HG03039 (cell line): ENCODE measurements around the gene CACNA2D1.
"Not testable (repeated sequence)": the region's sequence is repeated elsewhere in the genome, so short reads cannot be mapped to it uniquely, and the experiment has no call there.

ENCODE experiments used
- ATAC-seq: cut with Tn5 transposase; IDR thresholded peaks from one replicate; pipeline ENCODE4 v1.9.1; 2021; ENCODE audit warnings: mild to moderate bottlenecking, moderate library complexity; ENCODE audit not compliant: unreplicated experiment

Gene CACNA2D1

DNA sequence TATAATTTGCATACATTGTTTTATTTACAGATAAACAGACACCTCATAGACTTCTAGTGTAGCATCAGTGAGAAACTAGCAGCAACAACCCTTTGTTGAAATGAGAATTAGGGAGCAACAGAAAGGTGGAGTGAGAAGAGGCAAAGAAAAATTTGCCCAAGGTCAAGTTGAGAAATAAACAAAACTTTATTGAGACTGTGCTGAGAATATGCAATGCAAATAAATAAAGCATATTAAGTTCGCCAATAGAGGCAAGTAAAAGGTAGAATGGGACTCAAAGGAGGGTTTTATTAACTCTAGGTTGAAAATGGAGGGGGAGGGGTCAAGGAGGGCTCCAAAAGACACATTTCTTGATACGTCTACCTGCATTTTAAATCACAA is 49.7 kb downstream of the CACNA2D1 start:
- no peak for ATAC-seq

GRCh38 chr7:82393076-82393839 is 50.3 kb downstream of the CACNA2D1 start:
- no peak for ATAC-seq

DNA sequence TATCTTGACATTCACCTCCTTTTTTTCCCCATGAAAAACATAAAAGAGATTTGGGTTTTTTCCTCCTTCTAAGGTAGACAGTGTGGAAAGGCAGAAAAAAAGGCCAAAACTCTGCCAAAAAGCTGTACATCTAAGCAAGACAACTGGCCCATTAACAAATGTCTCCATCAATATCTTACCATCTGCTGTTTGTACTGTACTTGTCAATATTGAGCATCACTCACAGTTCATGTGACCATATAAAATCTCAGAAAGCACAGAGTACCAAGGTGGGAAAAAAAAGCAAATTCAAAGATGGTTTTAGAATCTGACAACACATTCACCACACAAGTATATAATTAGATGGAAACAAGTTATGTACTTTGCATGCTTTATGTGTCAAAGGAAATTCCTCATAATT is 52.6 kb downstream of the CACNA2D1 start:
- no peak for ATAC-seq

- no peak for ATAC-seq
These were observed 53.7 kb downstream of the CACNA2D1 start for GRCh38 chr7:82389876-82390275.

DNA sequence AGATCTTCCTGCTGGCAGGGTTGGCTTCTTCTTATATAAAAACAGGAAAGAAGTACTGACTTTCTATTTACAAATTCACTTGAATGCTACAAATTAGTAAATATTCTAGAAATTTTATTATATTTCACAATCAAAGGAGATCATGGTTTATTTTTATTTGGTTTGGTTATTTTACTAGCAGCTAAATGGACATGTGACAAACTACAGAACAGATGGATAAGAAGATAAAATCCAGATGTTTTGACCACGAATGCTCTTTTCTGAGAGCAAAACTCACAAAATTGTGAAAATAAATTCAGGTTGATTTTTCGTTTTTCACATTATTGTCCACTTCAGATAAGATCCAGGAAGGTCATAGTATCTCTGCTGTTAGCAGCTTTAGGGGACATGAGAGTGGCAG is 55.4 kb downstream of the CACNA2D1 start:
- no peak for ATAC-seq

GRCh38 chr7:82386571-82386970 is 57.0 kb downstream of the CACNA2D1 start:
- ATAC-seq = not testable (repeated sequence)

GRCh38 chr7:82384779-82385178 is 58.8 kb downstream of the CACNA2D1 start:
- ATAC-seq = no peak

DNA sequence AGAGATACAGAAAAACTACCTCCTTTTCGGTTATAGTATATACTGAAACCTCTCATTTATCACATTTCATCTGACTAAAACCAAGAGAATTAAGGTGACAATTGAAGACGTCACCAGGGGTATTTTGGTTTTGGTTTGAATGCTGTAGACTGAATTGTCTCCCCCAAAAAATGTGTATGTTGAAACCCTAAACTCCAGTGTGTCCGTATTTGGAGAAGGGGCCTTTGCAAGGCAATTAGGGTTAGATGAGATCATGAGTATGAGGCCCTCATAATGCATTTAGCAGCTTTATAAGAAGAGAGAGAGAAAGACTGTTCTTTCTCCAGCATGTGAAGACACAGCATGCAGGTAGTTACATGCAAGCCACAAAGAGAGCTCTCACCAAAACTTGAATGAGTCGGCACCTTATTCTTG is 59.5 kb downstream of the CACNA2D1 start:
- no peak for ATAC-seq

- no peak for ATAC-seq
These were observed 61.3 kb downstream of the CACNA2D1 start for GRCh38 chr7:82382276-82382675.

DNA sequence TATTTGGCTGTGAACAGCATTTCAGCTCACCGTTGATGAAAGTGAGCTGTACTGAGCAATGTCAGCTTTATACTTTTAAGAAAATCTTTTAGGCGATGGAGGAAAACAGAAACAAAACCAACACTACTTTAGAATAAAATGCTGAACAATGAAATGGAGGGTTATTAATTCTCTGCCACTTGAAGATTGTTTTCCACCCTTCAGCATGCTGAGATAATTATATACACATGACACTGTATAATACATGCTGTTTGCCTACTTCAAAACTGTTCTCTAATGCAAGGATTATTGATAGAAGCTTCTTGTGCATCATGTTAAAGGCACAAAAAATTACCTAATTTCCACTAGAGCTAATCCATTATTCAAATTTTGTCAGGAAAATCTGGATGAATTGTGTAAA is 66.8 kb downstream of the CACNA2D1 start:
- no peak for ATAC-seq

DNA sequence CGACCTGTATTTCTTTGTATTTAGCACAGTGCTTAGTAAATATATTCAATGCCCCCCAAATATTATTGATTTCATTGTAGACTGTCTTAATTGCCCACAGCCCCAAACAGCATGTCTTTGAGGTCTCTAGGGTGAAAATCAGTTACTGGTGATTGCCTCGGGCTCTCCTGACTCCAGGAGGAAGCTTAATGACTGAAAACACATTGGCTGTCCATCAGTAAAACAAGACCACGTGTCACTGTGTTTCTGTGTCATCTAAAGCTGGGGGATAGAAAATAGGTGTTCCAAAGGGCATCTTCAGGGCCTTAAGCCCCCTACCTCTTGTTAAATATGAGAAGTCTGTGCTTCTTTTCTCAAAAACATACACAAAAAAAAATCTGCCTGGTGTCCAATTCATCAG is 67.9 kb downstream of the CACNA2D1 start:
- no peak for ATAC-seq

DNA sequence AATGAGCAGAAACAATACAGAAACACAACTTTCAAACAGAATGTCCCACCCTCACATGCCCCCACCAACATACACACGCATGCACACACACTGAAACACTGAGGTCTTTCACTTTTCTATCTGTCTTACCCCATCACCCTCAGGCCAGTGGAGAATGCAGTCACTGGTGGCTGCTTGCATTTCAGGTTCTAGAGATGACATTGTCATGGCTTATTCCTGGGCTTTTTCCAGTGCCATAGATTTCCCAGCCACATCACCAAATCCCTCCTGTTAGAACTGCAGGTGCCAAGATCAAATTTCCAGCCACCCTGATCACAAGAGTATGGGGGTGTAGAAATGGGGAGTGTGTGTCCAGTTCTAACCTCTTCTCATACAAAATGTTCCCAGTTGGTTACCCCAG is 68.4 kb downstream of the CACNA2D1 start:
- ATAC-seq = no peak

GRCh38 chr7:82373926-82374635 is 69.5 kb downstream of the CACNA2D1 start:
- no peak for ATAC-seq

GRCh38 chr7:82364671-82365070 is 78.9 kb downstream of the CACNA2D1 start:
- no peak for ATAC-seq

DNA sequence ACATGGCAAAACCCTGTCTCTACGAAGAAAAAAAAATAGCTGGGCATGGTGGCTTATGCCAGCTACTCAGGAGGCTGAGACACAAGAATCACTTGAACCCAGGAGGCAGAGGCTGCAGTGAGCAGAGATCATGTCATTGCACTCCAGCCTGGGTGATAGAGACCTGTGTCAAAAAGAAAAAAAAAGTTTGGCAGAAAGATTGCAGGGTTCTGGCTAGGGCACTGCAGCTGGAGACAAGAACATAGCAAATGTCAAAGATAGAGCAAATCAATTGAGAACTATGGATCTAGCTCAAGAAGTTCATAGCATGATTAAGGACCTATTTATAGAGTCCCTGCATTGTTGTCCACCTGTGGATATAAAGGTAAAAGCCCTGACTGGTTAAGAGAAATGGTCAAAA is 79.5 kb downstream of the CACNA2D1 start:
- ATAC-seq = no peak

DNA sequence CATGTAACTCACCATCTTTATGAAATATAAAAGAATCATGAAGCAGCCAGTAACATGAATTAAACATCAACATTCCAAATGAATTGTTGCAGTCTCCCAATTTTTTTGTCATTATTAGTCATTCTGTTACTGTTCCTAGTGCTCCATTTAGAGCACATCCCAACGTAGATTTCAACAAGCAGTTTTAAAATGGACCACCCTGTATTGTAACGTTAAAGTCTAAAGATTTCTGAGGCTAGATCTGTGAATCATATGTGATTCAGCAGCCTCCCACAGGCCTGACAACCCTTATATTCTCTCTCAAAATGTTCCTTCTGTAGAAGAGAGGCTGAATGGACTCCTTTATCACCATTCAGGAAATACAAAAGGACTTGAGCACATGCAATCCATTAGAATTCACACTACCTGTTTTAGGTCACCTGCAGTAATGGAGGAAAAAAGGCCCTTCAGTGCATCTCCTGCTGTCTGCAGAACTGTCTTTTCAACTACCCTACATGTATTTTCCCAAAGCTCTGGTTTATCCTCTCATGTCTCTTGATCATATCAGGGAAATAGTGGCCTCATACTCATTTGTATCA is 81.4 kb downstream of the CACNA2D1 start:
- ATAC-seq = no peak

- ATAC-seq = no peak
These were observed 82.8 kb downstream of the CACNA2D1 start for GRCh38 chr7:82360591-82361368.

DNA sequence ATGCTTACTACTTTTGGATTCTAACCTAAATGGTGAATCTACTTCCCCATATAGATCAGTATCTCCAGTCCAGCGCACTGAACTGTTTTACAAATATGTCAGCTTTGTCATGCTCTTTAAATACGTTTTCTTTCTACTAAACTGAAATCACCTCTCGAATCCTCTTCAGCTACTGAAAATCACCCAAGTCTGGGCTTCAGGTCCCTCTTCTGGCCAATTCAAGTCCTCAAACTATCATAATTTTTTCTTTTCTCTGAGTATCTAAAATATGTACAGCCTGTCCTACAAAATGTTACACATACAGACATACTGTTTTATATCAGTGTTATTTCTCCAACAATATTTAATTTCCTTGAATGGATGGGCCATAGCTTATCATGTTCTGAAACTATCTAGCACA is 84.2 kb downstream of the CACNA2D1 start:
- no peak for ATAC-seq

- ATAC-seq = no peak
These were observed 84.7 kb downstream of the CACNA2D1 start for GRCh38 chr7:82358923-82359322.

GRCh38 chr7:82358009-82358578 is 85.5 kb downstream of the CACNA2D1 start:
- ATAC-seq = no peak

- ATAC-seq = no peak
These were observed 95.3 kb downstream of the CACNA2D1 start for GRCh38 chr7:82348251-82348650.
